Measurements from ENCODE around the gene TSPAN1.

DNA sequence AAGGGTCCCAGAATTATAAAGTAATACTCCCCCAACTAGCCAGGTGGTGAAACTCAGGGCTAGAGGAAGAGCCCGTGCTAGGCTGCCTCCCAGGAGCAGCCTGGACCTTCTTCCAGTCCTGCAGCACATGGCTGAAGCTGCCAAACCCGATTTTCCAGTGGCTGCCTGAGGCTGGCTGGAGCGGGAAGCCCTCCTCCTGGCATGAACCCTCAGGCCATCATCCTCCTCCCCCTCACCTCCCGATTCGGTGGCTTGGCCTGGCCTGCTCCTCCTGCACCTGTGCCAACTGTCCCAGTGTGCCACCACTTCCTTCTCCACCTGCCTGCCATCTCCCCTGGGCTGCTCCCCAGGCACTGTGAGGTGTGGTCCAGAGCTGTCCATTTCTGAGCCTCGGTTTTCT, 3.0 kb upstream of the TSPAN1 start:
- TF ChIP-seq NRF1 (conservative IDR thresholded peaks at IDR 0.05; ENCODE audit: low read depth, low read length) (no peak), NR2C2 (IDR thresholded peaks at IDR 0.05; ENCODE audit: borderline replicate concordance, control insufficient read depth, insufficient read length, low read depth) (no peak), ZNF274 (IDR thresholded peaks at IDR 0.05; ENCODE audit: insufficient read depth, insufficient read length) (no peak), ZNF384 (IDR thresholded peaks at IDR 0.05; ENCODE audit: borderline replicate concordance, low read depth, low read length) (no peak), RAD21 (IDR thresholded peaks at IDR 0.05; ENCODE audit: insufficient read depth, low read depth, low read length) (no peak), NFIC (IDR thresholded peaks at IDR 0.05; ENCODE audit: low read depth, low read length) (no peak), EGR1 (IDR thresholded peaks at IDR 0.05; ENCODE audit: borderline replicate concordance in 1 of 2, low read depth in 2 of 2, low read length in 2 of 2) (no peak), BMI1 (IDR thresholded peaks at IDR 0.05; ENCODE audit: borderline replicate concordance) (no peak), EZH2 (IDR thresholded peaks at IDR 0.05; ENCODE audit: borderline replicate concordance, control insufficient read depth, low read depth, low read length) (no peak), TCF12 (IDR thresholded peaks at IDR 0.05; ENCODE audit: low read depth, low read length) (no peak), TCF7 (IDR thresholded peaks at IDR 0.05; ENCODE audit: borderline replicate concordance) (no peak), EED (IDR thresholded peaks at IDR 0.05; ENCODE audit: low read depth) (no peak)
- TF ChIP-seq, protein P1, sequence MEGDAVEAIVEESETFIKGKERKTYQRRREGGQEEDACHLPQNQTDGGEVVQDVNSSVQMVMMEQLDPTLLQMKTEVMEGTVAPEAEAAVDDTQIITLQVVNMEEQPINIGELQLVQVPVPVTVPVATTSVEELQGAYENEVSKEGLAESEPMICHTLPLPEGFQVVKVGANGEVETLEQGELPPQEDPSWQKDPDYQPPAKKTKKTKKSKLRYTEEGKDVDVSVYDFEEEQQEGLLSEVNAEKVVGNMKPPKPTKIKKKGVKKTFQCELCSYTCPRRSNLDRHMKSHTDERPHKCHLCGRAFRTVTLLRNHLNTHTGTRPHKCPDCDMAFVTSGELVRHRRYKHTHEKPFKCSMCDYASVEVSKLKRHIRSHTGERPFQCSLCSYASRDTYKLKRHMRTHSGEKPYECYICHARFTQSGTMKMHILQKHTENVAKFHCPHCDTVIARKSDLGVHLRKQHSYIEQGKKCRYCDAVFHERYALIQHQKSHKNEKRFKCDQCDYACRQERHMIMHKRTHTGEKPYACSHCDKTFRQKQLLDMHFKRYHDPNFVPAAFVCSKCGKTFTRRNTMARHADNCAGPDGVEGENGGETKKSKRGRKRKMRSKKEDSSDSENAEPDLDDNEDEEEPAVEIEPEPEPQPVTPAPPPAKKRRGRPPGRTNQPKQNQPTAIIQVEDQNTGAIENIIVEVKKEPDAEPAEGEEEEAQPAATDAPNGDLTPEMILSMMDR (IDR thresholded peaks at IDR 0.05 in 2 of 3, conservative IDR thresholded peaks at IDR 0.05 in 1 of 3; ENCODE audit: control insufficient read depth in 2 of 3, extremely low read depth in 1 of 3, insufficient read depth in 1 of 3, low read depth in 3 of 3, low read length in 3 of 3), result no peak
